ENCODE results near the gene PIEZO2.

DNA sequence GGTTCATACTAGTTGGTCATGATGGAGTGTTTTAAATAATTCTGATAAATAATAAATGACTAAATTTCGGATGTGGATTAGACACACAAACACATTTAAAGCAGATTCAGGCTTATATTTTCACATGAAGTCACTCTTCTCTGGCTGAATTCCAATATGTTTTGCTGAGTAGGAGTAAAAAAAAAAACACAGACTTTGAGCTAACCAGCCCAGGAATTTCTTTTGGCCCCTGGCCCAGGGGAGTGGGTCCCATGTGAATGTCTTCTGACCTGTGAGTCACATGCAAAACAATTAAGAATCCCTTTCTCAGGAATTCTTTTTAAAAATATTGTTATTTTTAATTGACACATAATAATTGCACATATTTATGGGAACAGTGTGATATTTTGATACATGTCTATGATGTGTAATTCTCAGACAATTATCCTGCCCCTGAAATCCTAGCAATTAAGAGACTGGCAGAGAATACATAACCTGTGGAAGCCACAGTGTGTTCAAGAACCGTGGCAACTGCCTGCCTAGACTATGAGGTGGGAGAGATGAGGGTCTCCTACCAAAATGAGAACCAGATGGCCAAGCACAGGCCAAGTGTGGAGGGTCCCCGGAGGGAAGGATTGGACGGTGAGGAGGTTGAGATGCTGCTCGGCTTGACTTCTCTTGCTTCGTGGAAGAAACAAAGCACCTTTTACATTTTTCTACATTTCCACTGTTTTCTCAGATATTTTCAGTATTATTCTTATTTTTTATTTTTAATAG, 236.4 kb downstream of the PIEZO2 start:
- TF ChIP-seq CTCF (IDR thresholded peaks at IDR 0.05; ENCODE audit: insufficient read depth, low read length, poor library complexity, severe bottlenecking): no peak
- no peak for TF ChIP-seq EZH2phosphoT487 (conservative IDR thresholded peaks at IDR 0.05; ENCODE audit: low read length)

All from SU-DHL-6 (cell line).